Measurements from ENCODE around the gene KLRC2.
"Not testable (repeated sequence)": the region's sequence is repeated elsewhere in the genome, so short reads cannot be mapped to it uniquely, and the experiment has no call there.

The KLRC2 gene

GRCh38 chr12:10435816-10436215, at the start of gene KLRC2:
KLRC2 (minus strand) TSS chr12:10436010; CDS start chr12:10435986, 24 bp downstream.
- DNase-seq = not testable (repeated sequence)

DNA sequence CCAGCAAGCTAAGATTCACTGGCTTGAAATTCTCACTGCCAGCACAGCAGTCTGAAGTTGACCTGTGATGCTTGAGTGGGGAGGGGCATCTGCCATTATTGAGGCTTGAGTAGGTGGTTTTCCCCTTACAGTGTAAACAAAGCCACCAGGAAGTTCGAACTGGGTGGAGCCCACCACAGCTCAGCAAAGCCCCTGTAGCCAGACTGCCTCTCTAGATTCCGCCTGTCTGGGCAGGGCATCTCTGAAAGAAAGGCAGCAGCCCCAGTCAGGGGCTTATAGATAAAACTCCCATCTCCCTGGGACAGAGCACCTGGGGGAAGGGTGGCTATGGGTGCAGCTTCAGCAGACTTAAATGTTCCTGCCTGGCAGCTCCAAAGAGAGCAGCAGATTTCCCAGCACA, 46.1 kb upstream of the KLRC2 start:
- not testable (repeated sequence) for DNase-seq

DNA sequence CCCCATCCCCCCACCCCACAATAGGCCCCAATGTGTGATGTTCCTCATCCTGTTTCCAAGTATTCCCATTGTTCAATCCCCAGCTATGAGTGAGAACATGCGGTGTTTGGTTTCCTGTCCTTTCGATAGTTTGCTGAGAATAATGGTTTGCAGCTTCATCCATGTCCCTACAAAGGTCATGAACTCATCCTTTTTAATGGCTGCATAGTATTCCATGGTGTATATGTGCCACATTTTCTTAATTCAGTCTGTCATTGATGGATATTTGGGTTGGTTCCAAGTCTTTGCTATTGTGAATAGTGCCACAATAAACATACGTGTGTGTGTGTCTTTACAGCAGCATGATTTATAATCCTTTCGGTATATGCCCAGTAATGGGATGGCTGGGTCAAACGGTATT, 37.0 kb upstream of the KLRC2 start:
- not testable (repeated sequence) for DNase-seq

DNA sequence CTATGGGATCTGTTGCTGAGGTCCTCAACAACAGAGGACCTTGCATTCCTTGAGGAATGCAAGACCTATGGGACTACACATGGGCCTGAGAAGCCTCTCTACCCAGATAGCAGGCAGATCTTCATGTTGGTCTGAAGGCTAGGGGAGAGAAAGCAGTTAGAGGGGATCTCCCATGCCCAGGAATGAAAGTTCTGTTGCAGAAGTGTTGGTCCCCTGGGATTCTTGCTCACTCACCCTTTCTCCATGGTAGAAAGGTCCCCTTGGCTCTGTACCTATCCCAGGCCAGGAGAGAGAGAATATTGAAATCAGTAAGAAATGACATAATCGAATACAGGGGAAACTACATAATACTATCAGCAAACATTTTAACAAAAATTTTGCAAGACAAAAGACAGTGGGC, 33.9 kb upstream of the KLRC2 start:
- DNase-seq = no peak

DNA sequence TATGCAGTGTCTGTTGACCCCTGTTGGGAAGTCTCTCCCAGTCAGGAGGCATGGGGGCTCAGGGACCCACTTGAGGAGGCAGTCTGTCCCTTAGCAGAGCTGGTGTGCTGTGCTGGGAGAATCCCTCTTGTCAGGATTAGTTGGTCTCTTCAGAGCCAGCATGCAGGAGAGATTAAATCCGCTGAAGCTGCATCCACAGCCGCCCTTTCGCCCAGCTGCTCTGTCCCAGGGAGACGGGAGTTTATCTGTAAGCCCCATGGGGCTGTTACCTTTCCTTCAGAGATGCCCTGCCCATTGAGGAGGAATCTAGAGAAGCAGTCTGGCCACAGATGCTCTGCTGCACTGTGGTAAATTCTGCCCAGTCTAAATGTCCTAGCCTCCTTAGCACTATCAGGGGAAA, 30.5 kb upstream of the KLRC2 start:
- DNase-seq = no peak

- no peak for DNase-seq
Measured at GRCh38 chr12:10457760-10458159, 21.9 kb upstream of the KLRC2 start.

- no peak for DNase-seq
Measured at GRCh38 chr12:10456856-10457255, 21.0 kb upstream of the KLRC2 start.

DNA sequence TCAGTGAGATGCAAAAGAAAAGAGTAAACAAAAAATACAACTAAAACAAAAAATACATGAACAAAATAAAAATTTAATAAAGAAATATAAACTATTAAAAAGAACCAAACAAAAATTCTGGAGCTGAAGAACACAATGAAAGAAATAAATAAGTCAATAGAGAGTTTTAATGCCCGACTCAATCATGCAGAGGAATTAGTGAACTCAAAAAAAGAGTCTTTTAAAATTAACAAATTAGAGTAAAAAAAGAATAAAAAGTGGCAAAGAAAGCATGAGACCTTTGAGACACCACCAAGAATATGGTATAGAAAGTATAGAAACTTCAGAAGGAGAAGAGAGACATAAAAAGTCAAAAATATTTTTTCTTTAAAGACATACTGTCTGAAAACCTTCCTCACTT, 20.0 kb upstream of the KLRC2 start:
- no peak for DNase-seq

- DNase-seq = no peak
Measured at GRCh38 chr12:10454531-10454930, 18.7 kb upstream of the KLRC2 start.

DNA sequence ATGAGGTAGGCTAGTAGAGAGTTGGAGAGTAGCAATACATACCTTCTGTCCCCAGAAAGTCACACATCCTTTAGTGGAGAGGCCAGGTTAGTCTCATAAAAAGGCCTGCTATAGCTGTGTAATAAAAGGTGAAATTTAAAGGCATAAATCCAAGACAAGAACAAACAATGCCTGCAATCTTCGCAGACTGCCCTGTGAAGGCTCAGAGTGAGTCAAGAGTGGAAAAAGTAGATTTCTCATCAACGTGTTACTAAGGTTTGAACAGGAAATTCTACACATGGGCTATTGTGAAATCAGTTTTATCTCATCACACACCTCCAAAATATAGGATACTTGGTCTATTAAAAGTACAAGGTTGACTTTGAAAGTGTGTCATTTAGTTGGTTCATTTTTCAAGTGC, 17.3 kb upstream of the KLRC2 start, which contains the start of gene KLRC1:
TSS of gene KLRC1 (minus strand) at position 222 of the 400 bp plus-strand sequence. CDS start 2,221 bp downstream, outside the sequence.
- no peak for DNase-seq

- no peak for DNase-seq
Measured at GRCh38 chr12:10448236-10448635, 12.4 kb upstream of the KLRC2 start.

DNA sequence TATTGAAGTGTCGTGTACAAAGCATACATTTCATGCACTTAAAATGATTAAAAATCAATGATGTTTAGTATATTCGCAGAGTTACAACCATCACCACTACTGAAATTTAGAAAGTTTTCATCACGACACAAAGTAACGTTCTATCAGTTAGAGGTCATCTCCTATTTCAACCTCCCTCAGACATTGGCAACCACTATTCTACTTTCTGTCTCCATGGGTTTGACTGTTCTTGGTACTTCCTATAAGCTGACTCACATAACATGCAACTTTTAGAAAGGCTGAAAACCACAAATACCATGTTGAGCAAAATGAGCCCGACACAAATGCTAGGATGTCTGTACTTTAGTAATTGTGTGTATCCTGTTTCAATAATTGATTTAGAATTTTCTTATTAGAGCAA, 10.2 kb upstream of the KLRC2 start:
- not testable (repeated sequence) for DNase-seq

DNA sequence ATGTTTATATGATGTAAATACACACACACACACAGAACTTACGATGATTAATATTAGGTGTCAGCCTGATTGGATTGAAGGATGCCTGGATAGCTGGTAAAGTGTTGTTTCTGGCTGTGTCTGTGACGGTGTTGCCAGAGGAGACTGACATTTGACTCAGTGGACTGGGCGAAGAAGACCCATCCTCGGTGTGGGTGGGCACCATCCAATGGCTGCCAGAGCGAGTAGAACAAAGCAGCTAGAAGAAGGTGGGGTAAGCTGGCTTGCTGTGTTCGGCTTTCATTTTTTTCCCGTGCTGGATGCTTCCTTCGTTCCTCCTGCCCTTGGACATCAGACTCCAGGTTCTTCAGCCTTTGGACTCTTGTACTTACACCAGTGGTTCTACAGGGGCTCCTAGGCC, 5.3 kb upstream of the KLRC2 start:
- DNase-seq = not testable (repeated sequence)

DNA sequence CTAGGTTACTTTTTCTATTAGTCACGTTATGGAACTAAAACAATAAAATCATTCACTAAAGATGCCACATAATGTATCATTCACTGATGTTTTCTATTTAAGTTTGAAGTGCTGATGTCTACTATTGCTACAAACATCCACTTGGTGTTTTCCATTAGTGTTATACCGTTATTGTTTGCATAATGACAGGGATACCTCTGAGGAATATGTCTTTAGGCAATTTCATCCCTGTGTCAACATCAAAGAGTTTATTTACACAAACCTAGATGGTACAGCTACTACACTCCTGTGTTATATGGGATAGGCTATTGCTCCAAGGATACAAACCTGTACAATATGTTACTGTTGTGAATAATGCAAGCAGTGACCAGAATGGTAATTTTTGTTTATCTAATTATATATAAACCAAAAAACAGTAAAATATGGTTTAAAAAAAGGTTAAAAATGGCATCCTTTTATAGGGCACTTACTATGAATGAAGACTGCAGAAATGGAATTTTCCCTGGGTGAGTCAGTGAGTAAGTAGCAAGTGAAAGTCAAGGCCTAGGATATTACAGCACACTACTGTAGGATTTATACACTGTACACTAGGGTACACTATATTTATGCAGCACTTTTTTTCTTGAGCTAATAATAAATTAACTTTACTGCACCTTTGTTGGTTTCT, 3.9 kb upstream of the KLRC2 start:
- DNase-seq = peak; percentile 0

DNA sequence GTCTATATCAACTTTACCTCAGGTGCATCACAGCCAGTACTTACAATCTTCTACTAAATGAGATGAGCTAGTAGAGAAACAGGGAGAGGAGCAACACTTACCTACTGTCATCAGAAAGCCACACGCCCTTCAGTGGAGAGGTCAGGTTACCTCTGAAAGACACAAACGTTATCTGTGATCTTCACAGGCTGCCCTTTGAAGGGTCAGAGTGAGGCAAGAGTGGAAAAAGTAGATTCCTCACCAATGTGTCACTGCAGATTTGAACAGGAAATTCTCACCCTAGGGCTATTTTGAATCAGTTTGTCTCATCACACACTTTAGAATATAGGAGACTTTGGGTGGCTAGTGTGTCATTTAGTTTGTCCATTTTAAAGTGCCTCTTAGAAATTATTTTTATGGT, 1.8 kb upstream of the KLRC2 start:
- DNase-seq = not testable (repeated sequence)

GRCh38 chr12:10430623-10431022, 5.2 kb downstream of the KLRC2 start:
- not testable (repeated sequence) for DNase-seq

DNA sequence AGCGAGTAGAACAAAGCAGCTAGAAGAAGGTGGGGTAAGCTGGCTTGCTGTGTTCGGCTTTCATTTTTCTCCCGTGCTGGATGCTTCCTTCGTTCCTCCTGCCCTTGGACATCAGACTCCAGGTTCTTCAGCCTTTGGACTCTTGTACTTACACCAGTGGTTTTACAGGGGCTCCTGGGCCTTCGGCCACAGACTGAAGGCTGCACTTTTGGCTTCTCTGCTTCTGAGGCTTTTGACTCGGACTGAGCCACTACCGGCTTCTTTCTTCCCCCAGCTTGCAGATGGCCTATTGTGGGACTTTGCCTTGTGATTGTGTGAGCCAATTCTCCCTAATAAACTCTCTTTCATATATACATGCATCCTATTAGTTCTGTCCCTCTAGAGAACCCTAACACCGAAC, 9.9 kb downstream of the KLRC2 start:
- DNase-seq = not testable (repeated sequence)

- DNase-seq = not testable (repeated sequence)
Measured at GRCh38 chr12:10424260-10424899, 11.4 kb downstream of the KLRC2 start.

DNA sequence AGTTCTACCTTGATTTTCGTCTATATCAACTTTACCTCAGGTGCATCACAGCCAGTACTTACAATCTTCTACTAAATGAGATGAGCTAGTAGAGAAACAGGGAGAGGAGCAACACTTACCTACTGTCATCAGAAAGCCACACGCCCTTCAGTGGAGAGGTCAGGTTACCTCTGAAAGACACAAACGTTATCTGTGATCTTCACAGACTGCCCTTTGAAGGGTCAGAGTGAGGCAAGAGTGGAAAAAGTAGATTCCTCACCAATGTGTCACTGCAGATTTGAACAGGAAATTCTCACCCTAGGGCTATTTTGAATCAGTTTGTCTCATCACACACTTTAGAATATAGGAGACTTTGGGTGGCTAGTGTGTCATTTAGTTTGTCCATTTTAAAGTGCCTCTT, 13.7 kb downstream of the KLRC2 start:
- DNase-seq = not testable (repeated sequence)

DNA sequence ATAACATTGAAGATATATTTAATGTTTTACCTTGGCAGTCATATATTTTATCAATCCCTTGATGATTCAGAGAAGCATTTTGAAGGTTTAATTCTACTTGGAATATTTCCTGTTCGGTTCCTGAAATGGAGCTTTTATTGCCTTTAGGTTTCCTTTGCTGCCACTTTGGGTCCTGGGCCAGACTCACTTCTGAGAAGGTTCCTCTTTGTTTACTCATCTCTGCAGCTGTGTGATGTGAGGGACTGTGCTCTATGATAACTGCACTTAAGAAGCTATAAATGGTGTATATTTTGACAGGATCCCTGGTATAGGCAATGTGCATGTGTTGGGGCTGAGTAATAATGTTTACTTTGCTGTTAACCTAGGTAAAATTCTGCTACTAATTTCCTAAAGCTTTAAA, 15.5 kb downstream of the KLRC2 start, which contains the start of gene KLRC3:
TSS of gene KLRC3 (minus strand) at position 262 of the 400 bp plus-strand sequence. CDS start at position 217, 45 bp downstream.
- not testable (repeated sequence) for DNase-seq

- no peak for DNase-seq
Measured at GRCh38 chr12:10409392-10409791, 26.4 kb downstream of the KLRC2 start, which contains the start of gene KLRC4. KLRC4 (minus strand) TSS chr12:10409757; CDS start chr12:10409575, 182 bp downstream.

DNA sequence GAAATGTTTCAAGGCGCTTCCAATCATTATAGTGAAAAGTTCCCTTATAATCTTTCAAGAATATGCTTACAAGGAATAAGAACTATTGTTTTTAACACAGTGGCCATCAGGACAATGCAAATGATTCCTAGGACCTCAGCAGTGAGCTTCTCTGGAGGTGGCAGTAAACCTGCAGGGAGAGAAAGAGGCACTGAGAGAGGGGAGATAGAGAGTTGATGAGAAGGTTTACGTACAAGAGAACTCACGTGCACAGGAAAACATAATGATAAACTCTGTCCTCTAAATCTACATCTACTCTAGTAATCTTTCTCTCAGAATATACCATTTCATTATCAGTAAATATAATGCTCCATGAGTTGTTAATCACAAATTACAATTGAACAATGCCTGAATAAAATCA, 27.0 kb downstream of the KLRC2 start:
- no peak for DNase-seq

- DNase-seq = no peak
Measured at GRCh38 chr12:10406725-10407124, 29.1 kb downstream of the KLRC2 start.

GRCh38 chr12:10405294-10405693, 30.5 kb downstream of the KLRC2 start:
- DNase-seq = no peak

Measured in NCI-H69 (cell line).